ENCODE results near the gene HSD17B12.

DNA sequence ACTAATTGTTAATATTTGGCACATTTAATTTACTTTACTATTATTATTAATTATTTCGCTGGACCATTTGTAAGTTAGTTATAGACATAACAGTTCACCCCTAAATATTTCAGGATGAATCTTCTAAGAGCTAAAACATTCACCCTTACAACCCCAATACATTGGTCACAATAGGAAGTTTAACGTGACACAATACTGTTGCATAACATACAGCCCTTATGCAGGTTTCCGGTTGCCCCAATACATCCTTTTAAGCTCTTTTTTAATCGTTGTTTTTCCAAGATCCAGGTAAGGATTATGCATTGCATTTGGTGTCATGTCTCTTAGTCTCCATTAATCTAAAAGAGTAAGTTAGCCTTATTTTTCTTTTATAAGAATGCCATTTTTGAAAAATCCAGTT, 71.2 kb downstream of the HSD17B12 start:
- TF ChIP-seq, protein P1, sequence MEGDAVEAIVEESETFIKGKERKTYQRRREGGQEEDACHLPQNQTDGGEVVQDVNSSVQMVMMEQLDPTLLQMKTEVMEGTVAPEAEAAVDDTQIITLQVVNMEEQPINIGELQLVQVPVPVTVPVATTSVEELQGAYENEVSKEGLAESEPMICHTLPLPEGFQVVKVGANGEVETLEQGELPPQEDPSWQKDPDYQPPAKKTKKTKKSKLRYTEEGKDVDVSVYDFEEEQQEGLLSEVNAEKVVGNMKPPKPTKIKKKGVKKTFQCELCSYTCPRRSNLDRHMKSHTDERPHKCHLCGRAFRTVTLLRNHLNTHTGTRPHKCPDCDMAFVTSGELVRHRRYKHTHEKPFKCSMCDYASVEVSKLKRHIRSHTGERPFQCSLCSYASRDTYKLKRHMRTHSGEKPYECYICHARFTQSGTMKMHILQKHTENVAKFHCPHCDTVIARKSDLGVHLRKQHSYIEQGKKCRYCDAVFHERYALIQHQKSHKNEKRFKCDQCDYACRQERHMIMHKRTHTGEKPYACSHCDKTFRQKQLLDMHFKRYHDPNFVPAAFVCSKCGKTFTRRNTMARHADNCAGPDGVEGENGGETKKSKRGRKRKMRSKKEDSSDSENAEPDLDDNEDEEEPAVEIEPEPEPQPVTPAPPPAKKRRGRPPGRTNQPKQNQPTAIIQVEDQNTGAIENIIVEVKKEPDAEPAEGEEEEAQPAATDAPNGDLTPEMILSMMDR (IDR thresholded peaks at IDR 0.05) = no peak
- TF ChIP-seq POLR2A (IDR thresholded peaks at IDR 0.05) = no peak

Measured in gastroesophageal sphincter (tissue), 3 donors.